Activated CD4-positive, CD25-positive, alpha-beta regulatory T cell treated with anti-CD3 and anti-CD28 coated beads, Interleukin-2, amount 50 U/mL, for 16 hours (primary cell): ENCODE results near the gene TBC1D22B.
"Not testable (repeated sequence)": the region's sequence is repeated elsewhere in the genome, so short reads cannot be mapped to it uniquely, and the experiment has no call there.

Experiments used
- DNase-seq: peaks from one replicate; pipeline ENCODE4 v3.0.0-alpha.2; 2020; ENCODE audit warnings: low read depth, low spot score

Gene TBC1D22B

DNA sequence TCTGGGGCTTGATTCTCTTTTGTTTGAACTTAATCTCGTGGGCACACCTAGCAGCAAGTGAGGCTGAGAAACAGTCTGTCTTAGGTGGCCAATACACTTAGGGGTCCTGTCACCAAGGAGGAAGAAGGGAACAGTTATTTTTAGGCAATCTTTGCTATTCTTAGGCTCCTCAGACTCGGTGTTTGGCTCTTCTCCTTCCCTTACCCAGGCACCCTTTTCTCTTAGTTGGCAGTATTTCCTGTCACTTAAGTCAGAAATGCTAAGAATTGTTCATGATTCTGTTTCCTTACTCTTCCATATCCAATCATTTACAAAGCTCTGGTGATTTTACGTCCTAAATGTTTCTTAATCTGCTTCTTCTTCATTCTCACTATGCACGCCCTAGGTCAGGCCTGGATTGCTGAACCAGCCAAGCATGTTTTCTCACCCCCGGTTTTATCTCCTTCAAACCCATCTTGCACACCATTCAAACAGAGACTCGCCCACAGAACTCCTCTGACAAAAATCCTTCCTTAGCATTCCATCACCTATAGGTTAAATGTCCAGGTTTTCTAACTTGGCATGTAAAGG is 45.6 kb downstream of the TBC1D22B start:
- no peak for DNase-seq

DNA sequence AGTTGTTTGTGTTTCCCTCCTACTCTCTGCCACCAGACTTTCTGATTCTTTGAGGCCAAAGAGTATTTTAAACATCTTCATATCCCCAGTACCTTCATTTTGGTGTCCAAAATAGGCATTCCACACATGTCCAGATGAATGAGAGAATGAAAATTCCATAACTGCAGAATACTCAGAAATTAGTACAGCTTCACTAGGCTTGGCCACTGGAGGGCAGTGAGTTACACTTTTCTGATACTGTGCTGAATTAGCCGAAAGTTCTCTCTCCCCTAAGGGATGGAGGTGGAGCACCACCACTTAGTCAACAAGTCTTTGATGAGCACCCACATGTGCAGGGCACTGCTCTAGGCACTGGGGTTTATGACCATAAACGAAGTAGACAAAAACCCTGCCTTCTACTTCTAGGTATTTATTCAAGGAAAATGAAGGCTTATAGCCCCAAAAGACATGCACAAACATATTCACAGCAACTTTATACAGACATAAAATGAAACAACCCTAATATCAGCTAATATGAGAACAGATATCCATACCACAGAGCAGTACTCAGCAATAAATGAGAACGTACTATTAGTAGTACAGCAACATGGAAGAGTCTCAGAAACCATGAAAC is 46.4 kb downstream of the TBC1D22B start:
- no peak for DNase-seq

DNA sequence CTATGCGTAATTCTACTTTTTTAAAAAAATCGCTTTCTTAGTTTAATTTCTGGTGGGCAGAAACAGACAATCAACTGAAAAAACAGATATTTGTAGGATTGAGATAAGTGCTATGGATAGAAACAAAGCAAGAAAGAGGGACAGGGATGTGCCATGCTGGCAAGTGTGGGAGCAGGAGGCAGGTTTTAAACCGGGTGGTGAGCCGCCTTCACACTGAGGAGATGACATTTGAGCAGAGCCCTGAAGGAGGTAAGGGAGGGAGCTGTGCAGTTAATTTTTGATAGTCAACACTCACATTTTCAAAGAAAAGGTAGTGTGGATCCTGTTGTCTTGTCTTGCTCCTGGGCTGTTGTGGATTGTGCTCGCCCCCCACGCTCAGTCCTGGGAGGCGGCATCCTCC is 47.2 kb downstream of the TBC1D22B start:
- no peak for DNase-seq

DNA sequence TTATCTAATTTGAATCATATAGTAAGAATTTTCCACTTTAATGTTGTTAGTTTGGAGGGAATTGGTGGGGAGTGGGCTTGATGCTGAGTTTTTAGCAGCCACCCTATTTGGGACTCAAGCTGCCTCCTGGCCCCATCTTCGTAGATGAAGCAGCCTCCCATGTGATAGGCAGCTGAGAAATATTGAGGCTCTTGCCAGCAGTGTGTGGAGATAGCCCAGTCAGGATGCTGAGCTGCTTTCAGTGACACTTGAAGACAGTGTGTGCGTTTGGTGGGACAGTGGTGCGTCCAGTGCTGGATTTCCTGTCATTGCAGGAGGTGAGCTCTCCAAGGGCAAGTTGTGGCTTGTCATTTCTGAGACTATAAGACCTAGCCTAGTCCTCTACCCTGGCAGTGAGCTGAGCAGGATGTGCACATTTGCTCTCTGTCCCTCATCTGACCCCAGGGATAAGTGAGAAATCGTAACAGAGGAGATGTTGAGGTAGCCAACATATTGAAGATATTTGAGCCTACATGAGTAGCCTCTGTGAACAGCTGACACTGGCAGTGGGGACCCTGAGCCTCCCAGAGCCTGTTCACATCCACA is 48.4 kb downstream of the TBC1D22B start:
- DNase-seq, result no peak

DNA sequence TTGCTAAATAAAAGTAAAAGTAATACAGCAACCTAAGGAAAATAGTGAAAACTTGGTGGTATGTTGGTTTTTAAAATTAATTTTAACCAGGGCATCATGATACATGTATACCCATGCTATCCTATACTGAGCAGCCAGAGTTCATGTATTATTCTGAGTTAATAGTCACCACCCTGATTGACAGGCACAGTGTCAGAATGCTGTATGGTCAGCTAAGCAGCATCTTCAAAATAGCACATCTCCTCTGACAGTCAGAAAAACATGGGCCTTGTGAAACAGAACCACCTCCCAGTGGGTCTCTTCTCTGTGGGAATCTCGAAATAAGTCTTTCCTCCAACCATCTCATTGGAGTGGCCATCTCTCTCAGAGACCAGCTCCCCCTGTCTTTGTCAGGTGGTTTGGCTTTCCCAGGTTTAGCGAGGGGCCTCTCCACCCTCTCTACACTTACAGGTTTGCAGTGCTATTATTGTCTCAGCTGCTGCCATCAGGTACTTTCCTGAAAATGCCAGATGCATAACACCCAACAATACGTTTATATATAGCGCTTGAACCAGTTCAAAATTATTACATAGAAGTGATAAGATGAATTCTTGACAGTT is 49.2 kb downstream of the TBC1D22B start:
- DNase-seq, result no peak

DNA sequence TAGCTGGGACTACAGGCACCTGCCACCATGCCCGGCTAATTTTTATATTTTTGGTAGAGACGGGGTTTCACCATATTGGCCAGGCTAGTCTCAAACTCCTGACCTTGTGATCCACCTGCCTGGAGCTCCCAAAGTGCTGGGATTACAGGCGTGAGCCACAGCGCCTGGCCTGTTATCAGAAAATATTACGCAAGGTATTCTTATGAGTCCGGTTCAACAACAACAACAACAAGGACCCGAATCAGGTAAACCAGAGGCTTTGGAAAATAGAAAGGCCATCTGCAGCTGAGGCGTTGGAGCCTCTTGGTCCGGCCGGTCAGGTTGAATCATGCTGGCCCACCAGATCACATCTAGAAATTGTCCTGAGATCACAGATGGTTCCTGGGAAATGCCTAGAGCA is 49.9 kb downstream of the TBC1D22B start:
- not testable (repeated sequence) for DNase-seq

DNA sequence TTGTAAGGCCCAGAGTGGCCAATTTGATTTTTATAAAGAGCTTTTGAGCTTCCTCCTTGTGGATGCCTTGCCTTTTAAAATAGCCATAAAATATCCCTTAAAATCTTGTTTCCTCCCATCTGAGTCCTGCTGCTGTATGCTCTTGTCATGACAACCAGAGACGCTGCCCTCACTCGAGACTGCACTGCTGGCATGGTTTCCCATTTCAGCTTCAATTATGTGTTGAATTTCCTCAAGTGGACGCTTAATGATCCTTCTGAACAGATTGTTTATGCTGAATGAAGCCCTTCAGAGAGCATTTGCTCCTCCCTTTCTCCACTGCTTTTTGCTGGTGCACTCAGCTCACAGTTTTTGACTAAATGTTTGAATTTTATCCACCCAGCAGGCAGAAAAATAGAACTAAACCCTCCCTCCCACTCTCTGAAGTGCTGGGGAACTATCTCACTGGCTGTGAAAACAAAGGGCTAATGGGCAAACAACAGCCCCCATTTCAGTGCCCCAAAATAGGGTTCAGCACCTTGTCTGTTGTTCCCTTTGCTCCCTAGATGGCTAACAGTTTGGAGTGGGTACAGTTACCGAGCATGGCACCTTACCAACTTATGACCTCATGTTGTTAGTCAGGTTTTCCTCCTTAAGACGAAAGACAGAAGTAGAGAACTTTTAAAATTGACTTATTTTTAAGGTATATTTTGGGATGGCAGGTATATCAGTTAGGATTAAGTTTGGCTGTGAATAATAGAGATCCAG is 50.7 kb downstream of the TBC1D22B start:
- DNase-seq, result no peak

DNA sequence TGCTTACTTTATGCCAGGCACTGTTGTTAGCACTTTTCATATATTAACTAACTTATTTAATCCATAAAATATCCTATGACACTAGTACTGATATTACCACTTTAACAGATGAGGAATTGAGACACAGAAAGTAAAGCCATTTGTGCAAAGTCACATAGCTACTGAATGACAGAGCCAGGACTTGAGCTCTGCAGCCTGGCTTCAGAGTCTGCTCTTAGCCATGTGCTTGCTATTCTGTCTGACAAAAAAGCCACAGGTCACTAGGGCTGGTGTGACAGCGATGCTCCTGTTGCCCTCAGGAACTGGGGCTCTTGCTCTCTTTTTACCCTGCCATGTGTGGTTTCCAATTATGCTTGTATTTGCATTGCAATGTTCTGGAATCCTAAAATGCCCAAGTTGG is 51.5 kb downstream of the TBC1D22B start:
- DNase-seq, result no peak

DNA sequence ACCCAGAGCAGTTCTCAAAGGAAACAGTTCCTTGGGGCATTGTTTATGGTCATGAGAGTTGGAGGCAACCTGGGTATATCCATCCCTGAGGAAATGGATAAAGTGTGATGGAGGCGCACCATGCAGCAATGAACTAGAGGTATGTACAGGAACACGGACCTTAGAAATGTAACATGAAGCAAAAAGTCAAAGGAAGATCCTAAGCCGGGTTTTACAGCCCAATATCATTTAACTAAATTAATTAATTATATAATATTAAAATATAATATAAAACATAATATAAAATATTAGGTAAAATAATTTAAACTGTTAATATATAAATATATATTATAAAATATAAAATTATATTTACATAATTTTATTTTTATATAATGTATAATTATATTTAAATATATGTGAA is 52.1 kb downstream of the TBC1D22B start:
- no peak for DNase-seq

DNA sequence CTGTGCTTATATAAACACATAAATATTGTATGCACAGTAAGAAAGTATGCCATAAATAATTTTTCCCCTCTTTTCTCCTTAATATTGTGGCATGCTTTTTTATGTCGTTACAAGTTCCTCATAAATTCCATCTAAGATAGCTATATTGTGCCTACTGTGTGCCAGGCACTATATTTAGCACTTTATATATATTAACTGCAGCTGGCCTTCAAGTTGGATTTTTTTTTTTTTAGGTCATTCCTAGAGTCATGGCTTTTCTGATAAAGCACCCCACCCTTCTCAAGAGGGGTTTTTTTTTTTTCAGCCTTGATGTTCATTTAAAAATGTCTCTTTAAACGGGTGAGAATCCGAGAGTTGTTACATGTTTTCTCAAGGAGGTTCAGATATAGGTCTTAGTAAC is 53.4 kb downstream of the TBC1D22B start:
- no peak for DNase-seq

DNA sequence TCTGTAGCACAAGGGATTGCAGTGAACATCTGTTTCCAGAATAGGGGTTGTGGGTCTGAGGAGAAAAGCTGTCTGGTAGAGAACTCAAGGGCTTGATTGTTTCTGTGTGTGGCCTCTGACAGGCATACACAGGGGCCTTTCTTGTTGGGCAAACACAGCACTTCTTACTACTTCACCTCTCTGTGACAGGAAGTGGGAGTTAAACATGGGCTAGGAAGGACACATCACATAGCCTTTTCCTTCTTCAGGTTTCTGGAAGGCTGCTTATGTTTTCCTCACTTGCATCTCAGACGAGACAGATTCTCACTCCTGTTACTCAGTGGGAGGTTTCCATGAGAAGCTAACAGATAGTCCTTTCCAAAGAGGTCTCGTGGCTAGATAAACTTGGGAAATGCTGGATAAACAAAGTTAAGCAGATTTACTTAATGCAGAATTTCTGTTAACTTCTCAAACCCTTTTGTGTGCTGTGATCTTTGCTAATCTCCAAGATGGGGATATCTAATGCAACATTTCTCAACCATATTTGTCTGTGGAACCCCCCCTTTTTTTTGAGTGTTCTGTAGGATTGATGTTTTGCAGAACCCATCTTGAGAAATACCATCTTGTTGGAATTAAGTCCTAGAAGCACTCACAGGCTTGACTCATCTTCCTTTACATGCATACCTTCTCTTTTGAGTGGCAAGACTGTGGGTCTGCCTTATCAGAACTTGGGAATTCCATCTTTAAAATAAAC is 54.3 kb downstream of the TBC1D22B start:
- no peak for DNase-seq

DNA sequence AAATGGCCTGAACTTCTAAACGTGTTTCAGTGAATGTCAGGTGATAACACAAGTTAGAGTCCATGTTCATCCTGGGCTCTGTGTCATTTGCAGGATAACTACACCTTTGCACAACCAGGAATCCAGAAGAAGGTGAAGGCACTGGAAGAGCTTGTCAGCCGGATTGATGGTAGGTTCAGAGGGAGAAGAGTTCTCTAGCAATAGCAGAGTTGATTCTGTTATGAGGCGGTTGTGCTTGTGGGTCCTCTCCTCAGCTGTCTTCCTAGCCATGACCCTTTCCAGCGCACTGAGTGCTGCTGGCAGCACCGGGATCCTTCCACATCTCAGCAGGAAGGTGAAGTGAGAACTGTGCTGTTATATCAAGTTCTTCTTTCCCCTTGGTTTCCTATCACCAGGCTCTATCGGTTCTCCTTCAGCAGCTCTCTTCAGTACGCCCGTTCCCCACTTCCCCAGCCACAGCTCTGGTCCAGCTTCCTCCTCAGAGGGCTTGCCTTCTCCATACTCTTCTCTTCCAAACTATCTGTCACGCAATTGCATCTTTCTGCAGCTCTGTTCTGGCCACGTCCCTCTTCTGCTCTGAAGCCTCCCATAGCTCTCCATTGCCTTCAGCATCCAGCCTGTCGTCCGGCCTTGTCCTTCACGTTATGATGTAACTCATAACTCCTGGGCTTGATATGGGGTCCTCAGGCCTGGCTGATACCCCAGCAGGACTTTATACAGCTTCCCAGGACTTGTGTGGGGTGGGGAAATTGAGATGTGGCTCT is 56.3 kb downstream of the TBC1D22B start:
- DNase-seq, result no peak

DNA sequence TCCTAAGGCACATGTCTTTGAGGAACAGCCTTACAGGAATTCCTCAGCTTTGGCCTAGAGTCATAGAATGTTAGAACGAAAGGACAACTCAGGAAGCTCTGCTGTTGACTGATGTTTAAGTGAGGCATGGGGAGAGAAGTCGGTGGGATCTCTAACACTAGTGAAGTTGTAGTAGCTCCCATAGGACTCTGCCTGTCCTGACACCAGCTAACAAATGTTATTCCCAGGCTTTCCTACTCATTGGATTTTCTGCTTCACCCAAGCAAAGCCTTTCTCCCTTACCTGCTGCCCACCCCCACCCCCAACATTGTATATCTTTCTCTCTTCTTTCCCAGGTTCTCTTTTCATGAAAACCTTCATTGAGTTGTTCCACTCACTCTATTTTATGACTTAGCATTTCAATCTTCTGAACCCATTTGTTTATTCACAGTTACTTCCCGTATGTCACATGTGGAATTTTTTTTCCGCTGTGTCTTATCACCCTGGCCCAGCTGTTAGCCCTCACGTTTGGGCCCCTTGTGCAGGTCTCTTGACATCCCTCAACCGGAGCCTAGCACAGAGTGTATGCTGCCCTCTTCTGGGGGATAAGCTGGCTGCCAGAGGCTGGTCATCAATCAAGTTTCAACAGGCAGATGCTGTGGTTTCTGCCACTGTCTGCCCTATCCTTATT is 57.0 kb downstream of the TBC1D22B start:
- DNase-seq, result no peak

DNA sequence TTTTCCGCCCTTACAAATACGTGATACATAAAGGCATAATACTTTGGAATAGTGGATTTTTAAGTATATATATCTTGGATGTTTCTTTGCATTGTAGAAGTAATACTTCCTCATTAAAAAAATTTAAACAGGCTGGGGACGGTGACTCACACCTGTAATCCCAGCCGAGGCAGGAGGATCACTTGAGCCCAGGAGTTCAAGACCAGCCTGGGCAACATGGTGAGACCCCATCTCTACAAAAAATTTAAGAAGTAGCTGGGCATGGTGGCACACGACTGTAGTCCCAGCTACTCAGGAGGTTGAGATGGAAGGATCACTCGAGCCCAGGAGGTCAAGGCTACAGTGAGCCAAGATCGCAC is 57.6 kb downstream of the TBC1D22B start:
- no peak for DNase-seq

DNA sequence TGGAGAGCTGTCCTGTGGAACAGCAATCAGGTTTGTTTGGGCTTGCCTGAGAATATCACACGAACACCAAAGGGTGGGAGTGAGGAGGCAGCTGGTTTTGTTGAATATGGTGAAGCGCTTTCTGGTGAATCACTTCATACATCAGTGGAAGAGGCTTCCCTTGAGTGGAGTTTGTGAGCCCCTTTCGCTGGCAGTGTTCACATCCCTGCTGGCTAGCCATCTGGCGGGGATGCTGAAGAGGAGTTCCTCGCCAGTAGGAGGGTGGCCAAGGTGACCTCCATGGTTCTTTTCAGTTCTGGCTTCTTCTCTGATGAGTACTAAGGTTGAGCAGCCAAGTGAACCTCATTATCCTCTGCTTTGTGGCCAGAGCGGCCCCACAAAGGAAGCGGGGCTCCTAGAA is 58.5 kb downstream of the TBC1D22B start:
- no peak for DNase-seq

DNA sequence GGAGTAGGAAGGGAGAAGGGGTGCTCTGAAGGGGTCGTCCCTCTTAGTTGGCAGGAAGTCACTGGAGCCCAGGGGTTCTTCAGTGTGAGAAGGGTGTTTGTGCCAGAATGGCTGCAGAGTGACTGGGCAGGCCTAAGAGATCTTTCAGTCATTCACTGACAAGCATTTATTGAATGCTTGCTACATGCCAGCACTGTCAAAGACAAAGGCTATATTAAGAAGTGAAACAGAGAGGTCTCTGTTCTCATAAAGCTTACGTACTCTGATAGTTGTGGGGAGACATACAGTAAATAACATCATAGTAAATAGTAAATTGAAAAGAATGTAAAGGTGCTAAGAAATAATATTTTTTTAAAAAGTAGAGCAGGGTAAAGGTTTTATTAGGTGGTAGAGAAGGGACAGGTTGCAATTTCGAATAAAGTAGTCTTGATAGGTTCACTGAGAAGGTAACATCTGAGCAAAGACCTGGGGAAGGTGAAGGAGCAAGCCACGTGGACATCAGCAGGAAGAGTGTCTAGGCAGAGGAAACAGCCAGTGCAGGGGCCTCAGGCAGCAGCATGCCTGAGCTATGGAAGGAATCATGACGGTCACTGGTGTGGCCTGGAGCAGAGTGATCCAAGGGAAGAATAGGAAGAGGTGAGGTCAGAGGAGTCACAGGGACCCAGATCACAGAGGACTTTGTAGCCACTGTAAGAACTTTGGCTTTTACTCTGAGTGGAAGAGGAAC is 59.9 kb downstream of the TBC1D22B start:
- DNase-seq, result no peak

DNA sequence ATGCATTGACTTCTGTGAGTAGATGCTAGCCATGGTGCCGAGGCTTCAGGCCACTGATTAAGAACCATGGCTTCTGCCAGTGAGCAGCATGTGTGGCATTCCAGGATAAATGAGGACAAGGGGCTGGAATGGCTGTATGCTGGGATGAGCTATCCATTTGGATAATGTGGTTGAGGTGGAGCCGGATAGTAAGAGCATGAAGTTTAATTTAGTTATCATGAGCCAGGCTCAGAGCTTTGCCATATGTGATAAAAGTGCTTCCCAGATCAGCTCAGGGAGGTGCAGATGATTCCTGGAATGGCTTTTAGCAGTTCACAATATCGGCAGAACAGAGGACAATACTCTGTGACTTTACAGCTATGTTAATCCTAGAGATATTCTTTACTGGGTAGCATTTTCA is 61.6 kb downstream of the TBC1D22B start:
- no peak for DNase-seq

DNA sequence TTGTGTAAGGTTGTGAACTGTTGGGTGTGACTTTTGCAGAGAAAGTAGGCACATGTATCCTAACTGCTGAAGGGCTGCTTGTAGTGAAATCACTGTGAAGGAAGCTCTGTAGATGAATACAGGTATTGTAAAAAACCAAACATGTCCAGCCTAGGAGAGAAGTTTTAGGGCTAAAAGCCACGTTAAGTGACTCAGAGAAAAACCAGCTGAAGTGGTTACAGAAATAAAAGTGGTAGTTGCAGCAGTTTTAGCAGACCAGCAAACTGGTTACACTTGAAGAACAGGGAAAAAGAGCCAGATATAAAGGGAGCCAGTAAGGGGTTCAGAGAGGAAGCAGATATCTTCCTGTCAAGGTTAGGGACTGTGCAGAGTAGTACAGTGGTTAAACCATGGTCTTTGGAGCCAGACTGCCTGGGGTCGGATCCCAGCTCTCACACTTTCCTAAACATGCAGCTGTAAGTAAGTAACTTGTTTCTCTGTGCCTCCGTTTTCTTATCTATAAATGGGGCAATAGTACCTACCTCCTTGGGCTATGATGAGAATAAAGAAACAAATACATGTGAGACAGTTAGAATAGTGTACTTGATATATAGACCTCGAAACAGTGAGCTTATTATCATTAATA is 62.4 kb downstream of the TBC1D22B start:
- no peak for DNase-seq

DNA sequence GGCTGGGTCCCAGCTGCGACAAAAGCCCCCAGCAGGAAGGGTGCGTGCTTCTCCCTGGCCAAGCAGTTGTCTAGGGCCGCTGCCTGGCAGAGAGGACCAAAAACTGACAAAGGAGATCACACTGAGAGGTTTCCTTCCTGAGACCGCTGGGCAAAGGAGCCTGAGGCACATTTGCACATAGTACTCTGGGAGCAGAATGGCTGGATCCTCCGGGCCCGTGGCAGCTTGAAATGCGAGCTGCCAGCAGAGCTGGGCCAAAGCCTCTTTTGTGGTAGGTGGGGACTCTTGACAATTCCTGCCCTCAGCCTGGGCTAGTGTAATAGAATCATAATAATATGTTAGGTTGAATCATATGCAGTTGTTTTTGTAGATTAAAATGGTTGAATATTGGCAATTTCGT is 63.1 kb downstream of the TBC1D22B start:
- no peak for DNase-seq
